ENCODE data around the gene ZNF439.

DNA sequence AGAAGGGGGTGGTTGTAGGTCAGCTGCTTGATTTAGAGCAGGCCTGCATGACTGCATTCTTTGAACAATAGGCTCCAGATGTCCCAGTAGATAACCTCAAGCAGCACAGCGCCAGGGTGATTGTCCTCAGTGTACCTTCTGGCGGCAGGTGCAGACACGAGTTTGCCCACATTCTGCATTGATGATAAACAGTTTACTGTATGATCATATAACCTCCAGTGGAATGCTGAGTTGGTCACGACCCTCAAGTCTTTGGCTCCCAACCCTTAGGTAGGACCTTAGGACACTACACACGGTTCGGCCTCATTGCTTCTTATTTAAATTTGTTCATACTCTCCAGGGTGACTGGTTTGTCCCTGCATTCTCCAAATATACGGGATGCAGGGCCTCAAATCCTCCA, 12.2 kb downstream of the ZNF439 start:
- TF ChIP-seq, protein P1, sequence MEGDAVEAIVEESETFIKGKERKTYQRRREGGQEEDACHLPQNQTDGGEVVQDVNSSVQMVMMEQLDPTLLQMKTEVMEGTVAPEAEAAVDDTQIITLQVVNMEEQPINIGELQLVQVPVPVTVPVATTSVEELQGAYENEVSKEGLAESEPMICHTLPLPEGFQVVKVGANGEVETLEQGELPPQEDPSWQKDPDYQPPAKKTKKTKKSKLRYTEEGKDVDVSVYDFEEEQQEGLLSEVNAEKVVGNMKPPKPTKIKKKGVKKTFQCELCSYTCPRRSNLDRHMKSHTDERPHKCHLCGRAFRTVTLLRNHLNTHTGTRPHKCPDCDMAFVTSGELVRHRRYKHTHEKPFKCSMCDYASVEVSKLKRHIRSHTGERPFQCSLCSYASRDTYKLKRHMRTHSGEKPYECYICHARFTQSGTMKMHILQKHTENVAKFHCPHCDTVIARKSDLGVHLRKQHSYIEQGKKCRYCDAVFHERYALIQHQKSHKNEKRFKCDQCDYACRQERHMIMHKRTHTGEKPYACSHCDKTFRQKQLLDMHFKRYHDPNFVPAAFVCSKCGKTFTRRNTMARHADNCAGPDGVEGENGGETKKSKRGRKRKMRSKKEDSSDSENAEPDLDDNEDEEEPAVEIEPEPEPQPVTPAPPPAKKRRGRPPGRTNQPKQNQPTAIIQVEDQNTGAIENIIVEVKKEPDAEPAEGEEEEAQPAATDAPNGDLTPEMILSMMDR (IDR thresholded peaks at IDR 0.05; ENCODE audit: low read length) = no peak
- no peak for TF ChIP-seq EZH2 (IDR thresholded peaks at IDR 0.05; ENCODE audit: borderline replicate concordance, low read length)
